ENCODE data around the gene PLCE1. TPM values are rescaled to one million over a fixed set of nuclear protein-coding genes. Genes with fewer than 3 reads are reported as not detected.

Gene PLCE1
- total RNA-seq, 4 donors from 2014 or later, result 13.5 to 23.0 (median 19.1) TPM

- Histone ChIP-seq H3K4me1 (no peaks in the 10 kb centered on the region), H3K27me3 (no peaks in the 10 kb centered on the region), H3K27ac (no peak overlapping the region), H3K36me3 (no peaks in the 10 kb centered on the region), H3K4me3 (no peak overlapping the region), H3K9me3 (no peaks in the 10 kb centered on the region)
- no peak for TF ChIP-seq POLR2AphosphoS5 (IDR thresholded peaks at IDR 0.05)
- ATAC-seq, result no peak
- WGBS, 2 donors (ENCODE audit: low coverage in 1 of 2), result 74 to 93% methylated on average over 2 to 3 of the region's 3 CpGs
These were observed 23.3 kb downstream of the PLCE1 start for GRCh38 chr10:94016727-94017714.

- no peak overlapping the region for H3K27ac ChIP-seq
- H3K4me3 ChIP-seq, result no peak overlapping the region
- no peaks in the 10 kb centered on the region for H3K4me1 ChIP-seq
- TF ChIP-seq POLR2AphosphoS5 (IDR thresholded peaks at IDR 0.05), result no peak
- no peak for TF ChIP-seq CTCF (IDR thresholded peaks at IDR 0.05)
- TF ChIP-seq EP300 (IDR thresholded peaks at IDR 0.05), result no peak
- no peak for TF ChIP-seq POLR2A (IDR thresholded peaks at IDR 0.05)
- H3K9me3 ChIP-seq, result no peaks in the 10 kb centered on the region
- no peaks in the 10 kb centered on the region for H3K36me3 ChIP-seq
- ATAC-seq, result no peak
- no peaks in the 10 kb centered on the region for H3K27me3 ChIP-seq
- WGBS, 2 donors (ENCODE audit: low coverage in 1 of 2), result 70 to 80% methylated on average over 1 to 3 of the region's 3 CpGs
These were observed 24.4 kb downstream of the PLCE1 start for GRCh38 chr10:94018107-94018506.

GRCh38 chr10:94023906-94024305, 30.2 kb downstream of the PLCE1 start:
- Histone ChIP-seq H3K27me3 (no peaks in the 10 kb centered on the region), H3K4me1 (no peaks in the 10 kb centered on the region), H3K4me3 (no peak overlapping the region), H3K9me3 (peaks cover 0 to 39% (median 0%) of the 10 kb centered on the region in 3 donors), H3K27ac (no peak overlapping the region), H3K36me3 (no peaks in the 10 kb centered on the region)
- WGBS, 2 donors (ENCODE audit: low coverage in 1 of 2), result 46 to 54% methylated on average over 3 of the region's 3 CpGs
- no peak for ATAC-seq
- TF ChIP-seq CTCF (IDR thresholded peaks at IDR 0.05) (no peak), EP300 (IDR thresholded peaks at IDR 0.05) (no peak), POLR2A (IDR thresholded peaks at IDR 0.05) (no peak), POLR2AphosphoS5 (IDR thresholded peaks at IDR 0.05) (no peak)

GRCh38 chr10:94024407-94024806, 30.7 kb downstream of the PLCE1 start:
- no peak overlapping the region for H3K27ac ChIP-seq
- no peak for TF ChIP-seq CTCF (IDR thresholded peaks at IDR 0.05)
- no peak for TF ChIP-seq POLR2A (IDR thresholded peaks at IDR 0.05)
- no peak for TF ChIP-seq POLR2AphosphoS5 (IDR thresholded peaks at IDR 0.05)
- TF ChIP-seq EP300 (IDR thresholded peaks at IDR 0.05), result no peak
- no peaks in the 10 kb centered on the region for H3K27me3 ChIP-seq
- H3K4me3 ChIP-seq, result no peak overlapping the region
- H3K36me3 ChIP-seq, result no peaks in the 10 kb centered on the region
- no peak for ATAC-seq
- H3K4me1 ChIP-seq, result no peaks in the 10 kb centered on the region
- H3K9me3 ChIP-seq, result peaks cover 0 to 44% (median 0%) of the 10 kb centered on the region in 3 donors

GRCh38 chr10:94025806-94026205, 32.1 kb downstream of the PLCE1 start:
- TF ChIP-seq CTCF (IDR thresholded peaks at IDR 0.05) (no peak), POLR2A (IDR thresholded peaks at IDR 0.05) (no peak), EP300 (IDR thresholded peaks at IDR 0.05) (no peak), POLR2AphosphoS5 (IDR thresholded peaks at IDR 0.05) (no peak)

More at GRCh38 chr10:94025806-94026205, 32.1 kb downstream of the PLCE1 start:
- 56 to 100% methylated on average over 1 of the region's 1 CpG for WGBS, 2 donors (ENCODE audit: low coverage in 1 of 2)
- Histone ChIP-seq H3K9me3 (peaks cover 0 to 58% (median 2%) of the 10 kb centered on the region in 3 donors), H3K4me3 (no peak overlapping the region), H3K36me3 (peaks cover 0 to 4% of the 10 kb centered on the region in 2 donors), H3K4me1 (no peaks in the 10 kb centered on the region), H3K27ac (no peak overlapping the region), H3K27me3 (no peaks in the 10 kb centered on the region)
- no peak for ATAC-seq

All from gastroesophageal sphincter (tissue), 4 donors.